Measurements from ENCODE around the gene C19orf53.

- no peak for TF ChIP-seq REST (IDR thresholded peaks at IDR 0.05; ENCODE audit: unreplicated experiment)
- TF ChIP-seq ZNF462 (CRISPR knock-in tag; IDR thresholded peaks at IDR 0.05), result no peak
- TF ChIP-seq CTCF (conservative IDR thresholded peaks at IDR 0.05; ENCODE audit: low read depth in 2 of 2), result no peak
Measured at GRCh38 chr19:13821292-13821691, 47.0 kb downstream of the C19orf53 start.

All from GM23338 (cell line).